Erythroblast (primary cell): ENCODE results near the gene CAMK1D.

ENCODE experiments used
- GATA1 ChIP-seq: IDR thresholded peaks from 2 replicates; pipeline ENCODE4 v1.6.1; 2011; ENCODE audit warnings: low read depth, mild to moderate bottlenecking, control low read depth, low read length, moderate library complexity
- POLR2A ChIP-seq: IDR thresholded peaks from 2 replicates; pipeline ENCODE4 v1.6.1; 2011; ENCODE audit warnings: mild to moderate bottlenecking, low read length

DNA sequence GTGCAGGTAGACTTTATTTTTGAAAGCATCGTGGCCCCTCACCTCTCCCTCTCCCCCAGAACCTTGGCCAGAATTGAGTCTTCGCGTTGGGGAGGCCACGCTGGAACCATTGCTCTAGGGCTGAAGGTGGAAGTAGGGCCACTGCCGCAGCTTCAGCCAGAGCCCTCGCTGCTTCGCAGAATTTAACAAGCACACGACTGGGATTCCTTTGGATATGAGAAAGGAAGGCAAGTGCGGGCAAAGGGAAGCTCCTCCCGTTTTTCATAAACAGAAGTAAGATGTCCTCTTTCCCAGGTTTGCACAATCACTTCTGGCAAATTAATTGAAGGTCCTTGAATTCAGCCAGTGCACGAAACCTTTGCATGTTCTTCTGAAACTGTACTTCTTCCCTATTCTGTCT, 484.1 kb downstream of the CAMK1D start:
- TF ChIP-seq POLR2A (no peak), GATA1 (no peak)
